ENCODE results near the gene SEMA6D.

The SEMA6D gene

GRCh38 chr15:47756872-47757271 lies 39.6 kb downstream of the SEMA6D start:
- Histone ChIP-seq H3K4me1 (peaks cover 6% of the 10 kb centered on the region; the same call in 1 of the 2 replicates), H3K9me3 (peaks cover 15% of the 10 kb centered on the region), H3K36me3 (replicated peaks) (no peaks in the 10 kb centered on the region), H3K27me3 (ENCODE audit: low read depth) (no peaks in the 10 kb centered on the region), H3K4me3 (no peak overlapping the region)
- DNase-seq (ENCODE audit: low spot score in 2 of 2): peak in 1 of 2 experiments; percentile 22
- in situ Hi-C loops (cut with MboI; ENCODE audit: low sequenced_read_pairs): no loop called here

GRCh38 chr15:47757331-47757730 lies 40.0 kb downstream of the SEMA6D start:
- no peak for DNase-seq (ENCODE audit: low spot score in 2 of 2)
- in situ Hi-C loops (cut with MboI; ENCODE audit: low sequenced_read_pairs): no loop called here
- Histone ChIP-seq H3K4me3 (no peak overlapping the region), H3K4me1 (peaks cover 6% of the 10 kb centered on the region; the same call in 1 of the 2 replicates), H3K27me3 (ENCODE audit: low read depth) (no peaks in the 10 kb centered on the region), H3K36me3 (replicated peaks) (no peaks in the 10 kb centered on the region), H3K9me3 (peaks cover 15% of the 10 kb centered on the region)

DNA sequence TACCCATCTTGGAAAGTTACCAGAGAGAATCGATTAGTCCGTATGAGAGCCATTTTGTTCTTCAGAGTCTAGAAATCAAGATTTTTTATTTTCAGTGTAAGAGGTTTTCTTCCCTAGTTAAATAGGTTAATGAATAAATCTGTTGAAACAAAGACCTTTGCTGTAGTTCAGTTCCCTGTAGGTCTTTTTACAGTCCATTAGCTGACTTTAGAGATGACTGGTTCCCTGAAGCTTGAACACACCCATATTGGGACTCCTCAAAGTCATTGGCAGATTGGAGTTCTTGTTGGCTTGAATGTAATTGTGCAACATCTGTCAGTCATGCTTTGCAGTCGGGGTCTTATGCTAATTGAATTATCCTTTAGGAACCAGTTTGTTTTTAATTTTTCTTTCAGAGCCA lies 45.3 kb downstream of the SEMA6D start:
- H3K4me1 ChIP-seq: peaks cover 6% of the 10 kb centered on the region; the same call in 1 of the 2 replicates
- in situ Hi-C loops (cut with MboI; ENCODE audit: low sequenced_read_pairs): no loop called here
- no peak for DNase-seq (ENCODE audit: low spot score in 2 of 2)

DNA sequence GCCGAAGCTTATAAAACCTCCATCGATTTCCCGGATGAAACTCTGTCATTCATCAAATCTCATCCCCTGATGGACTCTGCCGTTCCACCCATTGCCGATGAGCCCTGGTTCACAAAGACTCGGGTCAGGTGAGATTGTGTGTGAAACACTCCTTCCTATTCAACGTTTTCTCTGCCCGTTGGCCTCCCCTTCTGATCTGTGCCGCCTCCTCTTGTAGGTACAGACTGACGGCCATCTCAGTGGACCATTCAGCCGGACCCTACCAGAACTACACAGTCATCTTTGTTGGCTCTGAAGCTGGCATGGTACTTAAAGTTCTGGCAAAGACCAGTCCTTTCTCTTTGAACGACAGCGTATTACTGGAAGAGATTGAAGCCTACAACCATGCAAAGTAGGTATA lies 47.4 kb downstream of the SEMA6D start:
- in situ Hi-C loops (cut with MboI; ENCODE audit: low sequenced_read_pairs): no loop called here
- no peaks in the 10 kb centered on the region for H3K27me3 ChIP-seq (ENCODE audit: low read depth)
- H3K36me3 ChIP-seq (replicated peaks): peaks cover 12% of the 10 kb centered on the region; the same call in 1 of the 2 replicates
- H3K9me3 ChIP-seq: no peaks in the 10 kb centered on the region
- no peak overlapping the region for H3K4me3 ChIP-seq
- DNase-seq (ENCODE audit: low spot score in 2 of 2): no peak
- 0 out of 2 replicates have a peak, but pooled peaks cover 4% of the 10 kb centered on the region for H3K4me1 ChIP-seq

More for the DNA sequence above, 45.3 kb downstream of the SEMA6D start:
- Histone ChIP-seq H3K9me3 (no peaks in the 10 kb centered on the region), H3K36me3 (replicated peaks) (peaks cover 7% of the 10 kb centered on the region; the same call in 1 of the 2 replicates), H3K27me3 (ENCODE audit: low read depth) (no peaks in the 10 kb centered on the region), H3K4me3 (no peak overlapping the region)

DNA sequence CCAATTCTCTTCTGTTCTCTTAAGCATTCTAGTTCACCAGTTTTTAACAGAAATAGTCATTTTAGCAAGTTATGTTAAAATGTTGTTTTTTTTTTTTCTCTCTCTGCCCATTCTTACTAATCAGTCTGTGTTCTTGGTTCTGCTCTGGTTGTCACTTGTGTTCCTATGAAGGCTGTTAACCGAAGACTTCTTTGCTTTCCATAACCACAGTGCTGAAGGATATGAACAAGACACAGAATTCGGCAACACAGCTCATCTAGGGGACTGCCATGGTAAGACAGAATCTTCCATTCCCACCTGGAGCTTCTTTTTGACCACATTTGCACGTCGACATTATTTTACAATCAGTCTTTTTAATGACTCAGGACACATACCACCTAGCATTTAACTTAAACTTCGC lies 49.1 kb downstream of the SEMA6D start:
- Histone ChIP-seq H3K36me3 (replicated peaks) (peaks cover 12% of the 10 kb centered on the region), H3K27me3 (ENCODE audit: low read depth) (no peaks in the 10 kb centered on the region), H3K9me3 (no peaks in the 10 kb centered on the region), H3K4me3 (no peak overlapping the region), H3K4me1 (no peaks in the 10 kb centered on the region)
- no peak for DNase-seq (ENCODE audit: low spot score in 2 of 2)
- in situ Hi-C loops (cut with MboI; ENCODE audit: low sequenced_read_pairs): no loop called here

DNA sequence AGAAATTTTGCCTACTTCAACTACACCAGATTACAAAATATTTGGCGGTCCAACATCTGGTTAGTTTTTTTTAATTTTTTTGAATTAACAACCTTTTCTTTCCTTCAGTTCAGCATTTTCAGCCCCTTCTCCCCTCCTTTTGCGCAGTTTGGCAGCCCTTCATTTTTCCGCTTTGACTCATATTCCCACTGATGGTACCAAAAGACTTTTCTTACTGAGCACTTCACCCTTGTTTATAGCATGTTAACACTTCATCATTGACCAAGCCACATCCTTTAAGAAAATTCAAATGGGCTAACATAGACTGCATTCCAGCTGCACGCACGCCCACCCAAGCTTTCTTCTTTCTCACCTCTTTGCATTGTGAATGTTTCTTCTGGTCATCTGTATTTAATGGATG lies 49.7 kb downstream of the SEMA6D start:
- DNase-seq (ENCODE audit: low spot score in 2 of 2): no peak
- in situ Hi-C loops (cut with MboI; ENCODE audit: low sequenced_read_pairs): no loop called here
- H3K9me3 ChIP-seq: no peaks in the 10 kb centered on the region
- no peaks in the 10 kb centered on the region for H3K4me1 ChIP-seq
- H3K4me3 ChIP-seq: no peak overlapping the region
- H3K36me3 ChIP-seq (replicated peaks): peaks cover 12% of the 10 kb centered on the region
- H3K27me3 ChIP-seq (ENCODE audit: low read depth): no peaks in the 10 kb centered on the region

- Histone ChIP-seq H3K4me1 (no peaks in the 10 kb centered on the region), H3K4me3 (no peak overlapping the region), H3K36me3 (replicated peaks) (peaks cover 12% of the 10 kb centered on the region), H3K9me3 (no peaks in the 10 kb centered on the region), H3K27me3 (ENCODE audit: low read depth) (no peaks in the 10 kb centered on the region)
- no peak for DNase-seq (ENCODE audit: low spot score in 2 of 2)
- in situ Hi-C loops (cut with MboI; ENCODE audit: low sequenced_read_pairs): no loop called here
Observed at GRCh38 chr15:47768735-47769134, 51.4 kb downstream of the SEMA6D start.

DNA sequence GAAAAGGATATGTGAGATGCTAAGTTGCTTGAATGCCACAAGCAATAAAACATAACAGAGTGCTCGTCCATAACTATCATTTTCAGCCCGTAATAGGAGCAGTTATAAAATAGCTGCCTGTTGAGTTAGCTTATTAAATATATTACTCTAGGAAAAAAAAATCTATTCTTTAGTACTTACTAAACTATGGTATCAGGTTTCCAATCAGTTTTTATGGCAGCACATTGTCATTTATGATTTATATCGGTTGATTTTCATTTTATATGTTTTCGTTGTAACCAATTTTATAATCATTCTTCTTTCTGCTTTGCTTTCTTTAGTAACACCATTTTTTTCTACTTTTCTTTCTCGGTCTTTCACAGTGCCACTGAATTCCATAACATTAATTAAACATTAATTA lies 51.9 kb downstream of the SEMA6D start:
- Histone ChIP-seq H3K27me3 (ENCODE audit: low read depth) (no peaks in the 10 kb centered on the region), H3K4me3 (no peak overlapping the region), H3K36me3 (replicated peaks) (peaks cover 9% of the 10 kb centered on the region), H3K9me3 (no peaks in the 10 kb centered on the region), H3K4me1 (no peaks in the 10 kb centered on the region)
- DNase-seq (ENCODE audit: low spot score in 2 of 2): no peak
- in situ Hi-C loops (cut with MboI; ENCODE audit: low sequenced_read_pairs): no loop called here

GRCh38 chr15:47773143-47773542 lies 55.8 kb downstream of the SEMA6D start:
- Histone ChIP-seq H3K36me3 (replicated peaks) (no peaks in the 10 kb centered on the region; the same call in 1 of the 2 replicates), H3K9me3 (no peaks in the 10 kb centered on the region), H3K27me3 (ENCODE audit: low read depth) (no peaks in the 10 kb centered on the region), H3K4me1 (peaks cover 14% of the 10 kb centered on the region), H3K4me3 (no peak overlapping the region)
- in situ Hi-C loops (cut with MboI; ENCODE audit: low sequenced_read_pairs): no loop called here
- no peak for DNase-seq (ENCODE audit: low spot score in 2 of 2)

DNA sequence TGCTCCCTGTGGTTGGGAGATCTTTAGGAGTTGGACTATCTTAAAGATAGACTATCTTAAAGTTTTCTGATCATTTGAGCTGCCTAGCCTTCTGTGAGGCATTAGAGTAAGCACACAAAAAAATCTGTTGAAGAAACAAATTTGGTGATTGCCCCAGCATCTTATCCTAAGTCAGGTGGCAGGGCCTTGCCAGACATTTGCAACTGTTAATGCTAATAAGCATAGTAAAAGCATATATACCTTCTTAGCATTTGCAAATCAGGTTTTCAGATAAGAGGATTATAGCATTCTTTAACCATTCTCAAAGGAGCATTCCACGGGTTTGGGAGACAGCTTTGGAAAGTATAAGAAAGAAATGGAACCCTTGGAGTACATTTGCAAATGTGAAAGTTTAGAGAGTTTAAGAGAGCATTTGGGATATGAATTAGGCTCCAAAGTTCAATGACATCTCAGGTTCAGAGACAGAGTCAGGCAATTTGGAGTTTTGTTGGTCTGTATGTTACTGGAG lies 61.0 kb downstream of the SEMA6D start:
- no peak overlapping the region for H3K4me3 ChIP-seq
- in situ Hi-C loops (cut with MboI; ENCODE audit: low sequenced_read_pairs): no loop called here
- H3K4me1 ChIP-seq: peaks cover 34% of the 10 kb centered on the region

GRCh38 chr15:47780971-47781370 lies 63.7 kb downstream of the SEMA6D start:
- DNase-seq (ENCODE audit: low spot score in 2 of 2): no peak
- Histone ChIP-seq H3K27me3 (ENCODE audit: low read depth) (no peaks in the 10 kb centered on the region), H3K4me3 (no peak overlapping the region), H3K9me3 (no peaks in the 10 kb centered on the region; the same call in 1 of the 2 replicates), H3K4me1 (peaks cover 37% of the 10 kb centered on the region), H3K36me3 (replicated peaks) (no peaks in the 10 kb centered on the region)
- in situ Hi-C loops (cut with MboI; ENCODE audit: low sequenced_read_pairs): no loop called here

More for the DNA sequence above, 61.0 kb downstream of the SEMA6D start:
- H3K27me3 ChIP-seq (ENCODE audit: low read depth): no peaks in the 10 kb centered on the region
- H3K9me3 ChIP-seq: no peaks in the 10 kb centered on the region; the same call in 1 of the 2 replicates
- H3K36me3 ChIP-seq (replicated peaks): no peaks in the 10 kb centered on the region
- DNase-seq (ENCODE audit: low spot score in 2 of 2): peak; percentile 58 to 96

DNA sequence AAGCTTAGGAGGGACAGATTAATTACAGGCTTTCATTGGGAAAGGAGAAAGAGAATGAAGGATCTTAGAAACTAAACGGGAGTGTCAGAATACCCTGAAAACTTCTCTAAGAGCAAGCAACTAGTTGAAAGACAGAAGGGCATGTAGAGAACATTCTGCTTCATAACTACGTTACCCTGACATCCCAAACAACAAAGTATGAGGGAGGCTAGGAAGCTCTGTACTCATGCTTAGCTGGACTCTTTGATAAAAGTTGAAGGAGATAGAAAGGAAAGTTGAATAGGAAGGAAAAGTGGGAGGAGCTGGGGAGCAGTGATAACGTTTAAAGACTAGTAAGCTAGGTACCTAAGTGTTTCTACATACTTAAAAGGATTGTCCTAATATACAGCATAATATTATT lies 64.2 kb downstream of the SEMA6D start:
- no peak for DNase-seq (ENCODE audit: low spot score in 2 of 2)
- in situ Hi-C loops (cut with MboI; ENCODE audit: low sequenced_read_pairs): no loop called here
- Histone ChIP-seq H3K9me3 (peaks cover 2% of the 10 kb centered on the region), H3K36me3 (replicated peaks) (no peaks in the 10 kb centered on the region), H3K4me1 (peaks cover 37% of the 10 kb centered on the region), H3K27me3 (ENCODE audit: low read depth) (no peaks in the 10 kb centered on the region), H3K4me3 (no peak overlapping the region)

GRCh38 chr15:47784820-47785219 lies 67.5 kb downstream of the SEMA6D start:
- peaks cover 26% of the 10 kb centered on the region for H3K4me1 ChIP-seq
- in situ Hi-C loops (cut with MboI; ENCODE audit: low sequenced_read_pairs): no loop called here
- H3K9me3 ChIP-seq: peaks cover 3% of the 10 kb centered on the region
- H3K27me3 ChIP-seq (ENCODE audit: low read depth): no peaks in the 10 kb centered on the region
- no peak overlapping the region for H3K4me3 ChIP-seq
- H3K36me3 ChIP-seq (replicated peaks): no peaks in the 10 kb centered on the region
- no peak for DNase-seq (ENCODE audit: low spot score in 2 of 2)

- Histone ChIP-seq H3K36me3 (replicated peaks) (no peaks in the 10 kb centered on the region), H3K4me1 (peaks cover 31% of the 10 kb centered on the region), H3K27me3 (ENCODE audit: low read depth) (no peaks in the 10 kb centered on the region), H3K9me3 (peaks cover 3% of the 10 kb centered on the region), H3K4me3 (no peak overlapping the region)
- in situ Hi-C loops (cut with MboI; ENCODE audit: low sequenced_read_pairs): no loop called here
- no peak for DNase-seq (ENCODE audit: low spot score in 2 of 2)
Observed at GRCh38 chr15:47786371-47786770, 69.1 kb downstream of the SEMA6D start.

- H3K4me1 ChIP-seq: peaks cover 43% of the 10 kb centered on the region
- H3K9me3 ChIP-seq: peaks cover 3% of the 10 kb centered on the region
- H3K4me3 ChIP-seq: no peak overlapping the region
- no peaks in the 10 kb centered on the region for H3K27me3 ChIP-seq (ENCODE audit: low read depth)
- no peaks in the 10 kb centered on the region for H3K36me3 ChIP-seq (replicated peaks)
- DNase-seq (ENCODE audit: low spot score in 2 of 2): peak in 1 of 2 experiments; percentile 14
- in situ Hi-C loops (cut with MboI; ENCODE audit: low sequenced_read_pairs): no loop called here
Observed at GRCh38 chr15:47787875-47788274, 70.6 kb downstream of the SEMA6D start.

Data from HAP-1 (cell line).